NCI-H1105 treated with DMSO at 0.1 percent for 48 hours (cell line): ENCODE data around the gene WNT7A.

Experiments used
- DNase-seq: peaks from one replicate; lab custom pipeline; 2025; lab: John Stamatoyannopoulos, UW

Gene WNT7A

DNA sequence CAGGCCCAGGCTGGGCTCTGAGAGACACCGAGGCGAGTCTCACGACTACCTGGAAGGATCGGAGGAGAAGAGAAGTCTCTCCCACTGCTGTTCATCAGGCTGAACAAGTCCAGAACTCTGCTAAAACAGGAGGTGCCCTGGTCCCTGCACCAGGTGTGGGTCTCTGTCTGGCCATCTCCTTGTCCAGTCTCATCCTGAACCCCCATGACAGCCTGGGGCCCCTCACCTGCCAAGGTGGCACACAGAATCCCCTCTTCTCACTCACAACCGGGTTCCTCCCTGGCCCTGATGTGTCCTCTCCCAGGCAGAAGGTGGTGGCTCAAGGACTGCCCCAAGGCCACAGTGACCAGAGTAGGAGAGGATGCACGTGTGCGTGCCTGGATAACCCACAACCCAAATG is 34.1 kb downstream of the WNT7A start:
- DNase-seq = no peak

DNA sequence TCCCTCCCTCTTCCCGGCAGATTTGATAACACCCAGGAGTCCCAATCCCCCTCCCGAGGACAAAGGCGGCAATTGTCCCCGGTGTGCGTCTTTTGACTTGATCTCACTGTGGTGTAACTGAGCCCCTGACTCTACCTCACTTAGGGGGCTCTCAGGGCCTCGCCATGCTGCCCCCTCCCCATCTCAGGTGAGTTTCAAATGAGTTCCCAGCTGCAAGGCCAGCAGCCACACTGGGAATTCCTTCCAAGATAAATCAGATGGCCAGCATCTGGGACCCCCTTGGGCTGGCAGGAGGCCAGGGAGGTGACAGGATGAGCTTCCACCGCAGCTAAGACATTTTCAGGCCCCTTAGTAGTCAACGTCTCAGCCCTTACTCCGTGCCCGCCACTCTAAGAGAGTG is 35.0 kb downstream of the WNT7A start:
- DNase-seq = no peak

DNA sequence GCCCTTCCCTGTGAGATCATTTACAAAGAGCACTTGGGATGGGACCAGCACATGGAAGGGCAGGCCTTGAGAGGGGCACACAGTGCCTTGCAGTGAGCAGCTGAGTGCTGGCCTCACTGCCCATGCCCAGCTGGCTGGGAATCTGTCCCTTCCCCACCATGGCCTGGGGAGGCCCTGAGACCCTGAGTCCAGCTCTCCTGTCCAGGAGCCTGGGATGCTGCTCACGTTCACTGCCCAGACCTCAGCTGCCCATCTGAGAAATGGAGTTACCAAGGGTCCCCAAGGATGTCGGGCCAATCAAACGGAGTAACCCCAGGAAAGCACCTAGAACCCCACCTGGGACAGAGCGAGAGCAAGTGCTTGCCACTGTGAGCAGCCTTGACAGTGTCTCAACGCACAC is 35.6 kb downstream of the WNT7A start:
- DNase-seq = no peak

DNA sequence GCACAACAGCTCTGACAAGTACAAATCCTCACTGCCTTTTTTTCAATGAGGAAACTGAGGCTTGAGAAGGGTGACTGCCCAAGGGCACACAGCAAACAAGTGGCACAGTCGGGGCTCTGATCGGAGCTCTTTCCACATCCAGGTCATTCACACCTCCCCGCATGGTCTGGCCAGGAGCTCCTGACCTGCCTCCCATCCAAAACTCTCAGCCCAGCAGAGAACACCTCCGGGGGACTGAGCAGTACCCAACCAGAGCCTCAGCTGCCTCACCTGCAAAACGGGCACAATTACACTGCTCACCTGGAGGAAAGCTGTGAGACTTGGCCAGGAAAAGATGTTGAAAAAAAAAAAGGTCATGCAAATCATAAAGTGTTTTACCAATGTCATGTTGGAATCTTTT is 36.5 kb downstream of the WNT7A start:
- DNase-seq = no peak

DNA sequence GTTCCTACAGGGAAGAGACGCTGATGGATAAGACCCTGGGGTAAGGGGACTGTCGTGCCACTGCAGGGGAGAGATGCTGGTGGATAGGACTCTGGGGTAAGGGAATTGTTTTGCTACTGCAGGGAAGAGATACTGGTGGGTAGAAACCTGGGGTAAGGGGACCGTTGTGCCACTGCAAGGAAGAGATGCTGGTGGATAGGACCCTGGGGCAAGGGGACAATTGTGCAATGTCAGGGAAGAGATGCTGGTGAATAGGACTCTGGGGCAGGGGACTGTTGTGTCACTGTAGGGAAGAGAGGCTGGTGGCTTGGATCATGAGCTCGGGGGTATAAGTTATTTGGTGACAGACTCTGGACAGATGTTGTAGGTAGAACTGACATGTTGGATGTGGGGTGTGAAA is 37.6 kb downstream of the WNT7A start:
- no peak for DNase-seq

DNA sequence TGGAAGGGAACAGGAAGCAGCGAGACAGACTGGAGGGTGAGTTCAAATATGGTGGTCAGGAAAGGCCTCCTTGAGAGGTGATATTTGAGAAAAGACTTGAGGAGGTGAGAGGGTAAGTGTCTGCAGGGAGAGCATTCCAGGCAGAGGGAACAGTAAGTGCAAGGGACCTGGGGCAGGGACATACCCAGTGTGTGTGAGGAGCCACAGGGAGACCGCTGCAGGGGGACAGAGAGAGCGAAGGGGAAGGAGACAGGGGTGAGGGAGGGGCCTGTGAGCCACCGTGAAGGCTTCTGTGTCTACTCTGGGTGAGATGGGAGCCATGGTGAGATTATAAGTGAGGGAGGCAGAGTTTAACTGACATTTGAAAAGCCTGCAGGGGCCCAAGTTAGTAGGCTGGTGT is 38.0 kb downstream of the WNT7A start:
- DNase-seq = no peak

DNA sequence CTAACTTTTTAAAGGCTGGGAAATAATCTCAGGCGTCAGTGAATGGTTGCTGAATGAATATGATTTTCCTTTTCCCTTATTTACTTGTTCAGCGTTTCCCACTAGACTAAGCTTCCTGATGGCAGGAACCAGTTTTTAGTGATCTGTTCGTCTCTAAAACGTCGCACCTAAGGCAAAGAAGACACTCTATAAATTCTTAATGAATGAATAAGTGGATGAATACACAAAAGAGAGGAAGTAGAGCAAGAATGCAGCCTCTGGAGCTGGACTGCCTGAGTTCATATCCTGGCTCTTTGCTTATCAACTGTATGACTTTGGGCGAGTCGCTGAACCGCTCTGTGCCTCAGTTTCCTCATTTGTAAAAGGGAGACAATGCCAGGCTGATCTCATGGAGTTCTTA is 38.7 kb downstream of the WNT7A start:
- no peak for DNase-seq

DNA sequence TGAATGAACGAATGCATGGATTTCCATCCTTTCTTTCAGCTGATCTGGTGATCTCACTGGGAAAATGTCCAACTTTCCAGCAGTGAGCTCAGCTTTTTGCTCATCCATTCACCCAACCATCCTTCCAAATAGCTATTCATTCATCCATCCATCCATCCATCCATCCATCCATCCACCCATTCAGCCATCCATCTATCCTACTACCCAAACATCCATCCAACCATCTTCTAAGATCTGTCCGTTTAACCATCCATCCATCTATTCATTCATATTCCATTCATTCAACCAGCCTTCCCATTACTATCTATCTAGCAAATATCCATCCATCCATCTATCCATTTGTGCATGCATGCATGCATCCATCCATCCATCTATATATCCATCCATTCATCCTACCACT is 39.4 kb downstream of the WNT7A start:
- DNase-seq = no peak

DNA sequence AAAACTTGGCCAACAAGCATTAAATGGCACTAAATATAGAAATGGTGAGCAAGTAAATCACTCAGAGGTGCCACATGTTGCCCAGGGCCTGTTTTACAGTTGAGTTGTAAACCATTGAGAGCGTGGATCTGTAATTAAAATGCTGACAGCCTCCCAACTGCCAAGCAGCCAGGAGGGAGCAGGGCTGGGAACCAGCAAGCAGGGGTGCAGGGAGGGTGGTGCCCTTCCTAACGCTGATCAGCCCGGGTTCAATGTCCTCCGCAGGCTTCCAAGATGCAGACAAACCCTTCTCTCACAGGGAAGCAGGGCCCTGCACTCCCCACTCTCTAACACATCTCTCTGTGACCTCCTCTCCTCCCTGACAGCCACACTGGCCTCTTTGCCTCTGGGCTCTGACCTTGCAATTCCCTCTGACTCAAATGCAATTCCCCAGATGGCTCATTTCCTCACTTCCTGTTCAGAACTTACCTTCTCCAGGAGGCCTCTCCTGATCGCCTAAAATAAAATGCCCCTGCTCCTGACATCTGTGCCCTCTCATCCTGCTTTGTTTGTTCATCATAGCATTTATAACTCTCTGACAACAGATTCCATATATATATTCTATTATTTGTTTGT is 40.0 kb downstream of the WNT7A start:
- DNase-seq = no peak

DNA sequence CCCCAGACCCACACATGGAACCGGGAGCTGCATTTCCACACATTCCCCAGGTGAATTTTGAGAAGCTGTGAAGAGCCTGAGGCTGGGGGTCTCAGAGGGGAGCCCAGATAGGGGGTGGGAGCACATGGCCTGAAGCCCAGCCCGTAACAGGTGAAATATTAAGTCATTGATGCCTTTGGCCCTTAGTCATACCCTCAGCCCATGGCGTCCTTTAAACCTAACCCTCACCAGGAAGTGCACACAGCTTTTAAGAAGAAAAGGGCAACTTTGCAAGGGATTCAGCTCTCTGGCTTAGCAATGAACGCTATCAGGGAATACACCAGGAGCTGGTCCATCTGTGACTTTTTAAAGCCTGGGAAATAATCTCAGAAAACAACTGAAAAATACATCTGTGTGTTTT is 40.6 kb downstream of the WNT7A start:
- DNase-seq = no peak

DNA sequence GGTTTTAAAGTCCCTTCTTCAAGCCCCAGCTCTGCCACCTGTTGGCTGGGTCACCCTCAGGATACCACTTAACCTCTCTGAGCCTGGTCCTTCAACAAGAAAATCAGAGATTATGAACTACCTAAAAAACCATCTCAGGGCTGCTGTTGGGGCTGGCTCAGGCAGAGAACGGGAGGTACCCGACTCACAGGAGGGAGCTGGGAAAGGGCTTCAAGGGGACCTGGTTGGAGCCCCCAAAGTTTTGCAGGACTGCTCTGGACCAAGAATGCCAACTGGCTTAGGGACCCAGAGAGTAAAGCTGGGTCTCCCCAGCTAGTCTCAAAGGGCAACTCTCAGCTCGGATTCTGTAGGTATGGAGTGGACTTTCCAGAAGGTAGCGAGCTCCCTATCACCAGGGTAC is 41.5 kb downstream of the WNT7A start:
- no peak for DNase-seq

DNA sequence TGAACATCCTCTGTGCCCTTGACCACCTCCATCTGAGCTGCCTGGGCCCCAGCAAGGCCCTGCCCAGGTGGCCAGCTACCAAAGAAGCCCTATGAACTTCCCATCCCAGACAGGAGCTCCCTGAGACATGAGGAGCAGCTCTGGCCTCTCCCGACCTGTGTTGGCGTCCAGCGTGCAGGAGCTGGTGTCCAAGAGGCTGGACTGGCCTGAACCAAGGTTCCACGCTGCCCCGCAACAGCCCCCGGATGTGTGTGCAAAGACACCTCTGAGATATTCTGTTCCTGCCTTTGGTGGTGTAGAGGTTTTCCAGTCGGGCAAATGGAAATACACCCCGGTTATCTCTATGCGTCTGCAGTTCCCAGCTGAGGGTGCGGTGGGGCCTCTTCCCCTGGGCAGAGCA is 42.1 kb downstream of the WNT7A start:
- DNase-seq = no peak

DNA sequence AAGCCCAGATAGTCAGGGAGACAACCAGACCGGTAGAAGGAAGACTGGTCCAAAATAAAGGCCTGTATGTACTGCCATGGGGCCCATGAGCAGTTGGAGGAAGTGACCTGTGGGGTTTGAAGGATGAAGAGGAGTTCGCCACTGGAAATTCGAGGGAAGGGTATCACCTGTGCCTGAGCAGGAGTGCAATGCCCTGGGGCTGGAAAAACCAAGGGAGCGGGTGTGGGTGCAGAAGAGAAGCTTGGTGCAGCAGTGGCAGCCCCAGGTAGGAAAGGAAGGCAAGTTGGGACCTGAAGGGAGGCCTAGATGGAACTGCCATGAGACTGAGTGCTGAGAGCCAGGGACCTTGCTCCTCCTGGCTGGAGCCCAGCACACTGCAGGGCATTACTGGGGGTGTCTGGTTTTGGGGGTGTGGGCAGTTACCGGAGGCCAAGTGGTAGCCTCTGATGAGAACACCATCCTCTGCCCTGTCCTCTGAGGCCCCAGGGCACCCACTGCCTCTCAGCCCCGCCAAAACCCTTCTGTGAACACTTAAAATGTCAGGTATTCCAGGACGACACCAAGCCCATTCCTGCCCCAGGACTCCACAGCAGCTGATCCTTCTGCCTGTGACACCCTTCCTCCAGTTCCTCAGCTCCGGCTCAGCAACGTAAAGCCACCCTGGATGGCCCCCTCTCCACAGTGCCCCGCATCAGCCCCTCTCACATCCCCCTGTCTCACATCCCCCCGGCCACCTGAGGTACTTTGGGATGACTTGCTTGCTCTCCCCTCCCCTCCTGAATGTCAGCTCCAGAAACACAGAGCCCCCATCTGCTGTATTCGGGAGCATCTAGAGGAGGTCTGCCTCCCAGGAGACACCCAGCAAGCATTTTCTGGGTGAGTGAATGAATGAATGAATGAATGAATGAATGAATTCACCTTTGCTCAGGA is 42.9 kb downstream of the WNT7A start:
- no peak for DNase-seq

DNA sequence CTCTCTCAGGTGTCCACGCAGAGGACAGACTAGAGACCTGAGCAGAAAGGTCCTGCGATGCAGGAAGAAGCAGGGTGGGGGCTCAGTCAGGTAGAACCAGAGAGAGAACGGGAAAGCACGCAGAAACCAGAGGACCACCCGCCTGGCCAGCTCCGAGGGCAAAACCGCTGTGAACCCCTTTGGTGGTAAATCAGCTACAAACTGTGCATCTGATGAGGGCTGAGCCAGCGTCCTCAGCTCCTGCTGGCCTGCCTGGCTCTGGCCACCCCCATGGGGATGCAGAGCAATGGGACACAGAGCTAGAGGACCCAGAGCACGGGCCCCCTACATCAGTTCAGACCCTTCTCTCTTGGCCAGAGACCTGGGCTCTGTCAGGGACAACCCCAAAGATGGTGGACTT is 44.6 kb downstream of the WNT7A start:
- DNase-seq = no peak

DNA sequence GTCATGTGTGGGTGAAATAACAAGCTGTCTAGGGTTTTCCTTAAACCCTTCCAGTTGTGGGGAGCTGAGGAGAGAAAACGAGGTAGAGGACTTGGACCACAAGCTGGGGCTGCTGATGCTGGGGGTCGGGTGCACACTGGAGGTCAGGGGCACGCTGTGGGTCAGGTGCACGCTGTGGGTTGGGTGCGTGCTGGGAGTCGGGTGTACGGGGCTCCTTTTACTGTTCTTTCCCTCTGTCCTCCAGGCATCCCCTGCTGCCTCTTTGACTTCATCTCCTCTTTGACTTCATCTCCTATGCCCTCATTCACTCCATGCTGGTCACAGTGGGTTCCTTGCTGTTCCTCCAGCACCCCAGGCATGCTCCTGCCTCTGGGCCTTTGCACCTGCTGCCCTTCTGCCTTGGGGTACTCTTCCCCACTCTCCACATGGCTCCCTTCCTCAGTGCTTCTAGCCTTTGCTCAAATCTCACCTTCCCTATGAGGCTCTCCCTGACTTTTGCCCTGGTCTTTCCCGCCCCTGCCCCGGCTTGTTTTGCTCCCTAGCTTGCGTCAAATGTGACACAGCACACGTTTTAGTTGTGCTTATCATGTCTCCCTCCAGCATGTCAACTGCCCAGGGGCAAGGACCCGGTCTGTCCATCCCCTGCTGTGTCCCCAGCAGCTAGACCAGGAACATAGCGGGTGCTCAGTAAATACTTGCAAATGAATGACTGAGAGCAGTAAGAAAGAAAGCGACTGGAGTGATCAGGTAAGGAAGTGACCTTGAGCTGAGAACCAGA is 45.4 kb downstream of the WNT7A start:
- no peak for DNase-seq

DNA sequence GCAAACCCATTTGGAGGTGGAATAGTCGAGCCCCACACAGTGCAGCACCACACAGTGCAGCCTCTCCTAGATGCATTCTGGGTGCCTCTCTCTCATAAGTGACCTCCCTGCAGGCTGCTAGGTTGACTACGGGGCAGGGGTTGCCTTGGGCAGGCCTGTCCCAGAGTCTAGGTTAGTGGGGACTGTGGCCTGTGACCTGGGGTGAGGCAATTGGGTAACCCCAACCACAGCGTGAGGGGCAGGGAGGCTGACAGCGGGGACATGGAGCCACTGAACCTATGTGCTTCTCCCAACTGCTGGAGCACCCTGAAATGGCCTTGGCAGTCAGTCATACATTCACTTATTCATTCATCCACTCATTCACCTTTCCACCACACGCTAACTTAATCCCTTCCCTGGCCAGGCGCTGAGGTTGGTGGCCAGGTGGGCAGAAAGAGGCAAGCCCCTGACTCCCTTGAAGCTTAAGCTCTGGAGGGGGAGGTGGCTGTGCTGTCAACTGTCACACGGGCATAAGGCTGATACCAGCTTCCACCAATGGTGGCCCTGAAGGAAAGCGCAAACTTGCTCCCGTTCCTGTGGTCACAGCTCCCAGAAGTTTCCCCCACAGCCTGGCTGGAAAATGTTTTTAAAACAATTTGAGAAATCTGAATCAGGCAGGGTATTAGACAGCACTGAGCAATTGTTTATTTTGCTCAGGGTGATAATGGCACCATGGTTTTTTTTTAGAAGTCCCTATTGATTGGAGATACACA is 46.2 kb downstream of the WNT7A start:
- DNase-seq = no peak

DNA sequence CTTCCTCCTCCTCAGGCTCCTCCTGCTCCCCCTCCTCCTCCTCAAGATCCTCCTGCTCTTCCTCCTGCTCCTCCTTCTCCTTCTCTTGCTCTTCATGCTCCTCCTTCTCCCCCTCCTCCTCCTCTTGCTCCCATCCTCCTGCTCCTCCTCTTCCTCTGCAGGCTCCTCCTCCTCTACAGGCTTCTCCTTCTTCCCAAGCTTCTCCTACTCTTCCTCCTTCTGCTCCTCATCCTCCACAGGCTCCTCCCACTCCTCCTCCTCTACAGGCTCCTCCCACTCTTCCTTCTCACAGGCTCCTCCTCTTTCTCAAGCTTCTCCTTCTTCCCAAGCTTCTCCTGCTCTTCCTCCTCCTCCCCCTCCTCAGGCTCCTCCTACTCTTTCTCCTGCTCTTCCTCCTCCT is 47.7 kb downstream of the WNT7A start:
- no peak for DNase-seq

DNA sequence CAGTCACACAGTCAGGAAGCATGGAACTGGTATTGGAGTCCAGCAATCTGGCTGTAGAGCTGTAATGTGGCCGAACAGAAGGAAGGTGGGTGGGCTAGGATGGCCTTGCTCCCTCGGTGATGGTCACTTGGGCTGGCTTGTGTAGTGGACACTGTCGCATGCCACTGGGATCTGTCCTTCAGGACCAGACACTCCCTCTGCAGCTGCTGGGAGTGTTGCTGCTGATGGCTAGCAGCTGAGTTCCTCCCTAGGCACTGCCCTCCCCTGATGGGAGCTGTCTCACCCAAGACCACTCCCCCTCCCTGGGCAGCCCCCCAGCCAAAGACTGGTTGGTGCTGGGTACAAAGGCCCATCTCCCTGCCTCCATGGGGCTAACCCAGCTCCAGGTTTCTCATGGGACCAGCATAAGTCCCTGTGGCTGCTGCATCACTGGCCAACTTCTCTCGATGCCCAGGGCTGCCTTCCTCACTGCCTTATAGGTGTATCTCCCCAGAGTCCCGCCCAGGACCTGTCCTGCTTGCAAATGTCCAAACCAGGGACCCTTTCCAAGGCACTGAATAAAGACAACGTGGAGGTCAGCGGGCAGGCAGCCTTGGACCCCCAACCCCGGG is 48.4 kb downstream of the WNT7A start:
- no peak for DNase-seq

DNA sequence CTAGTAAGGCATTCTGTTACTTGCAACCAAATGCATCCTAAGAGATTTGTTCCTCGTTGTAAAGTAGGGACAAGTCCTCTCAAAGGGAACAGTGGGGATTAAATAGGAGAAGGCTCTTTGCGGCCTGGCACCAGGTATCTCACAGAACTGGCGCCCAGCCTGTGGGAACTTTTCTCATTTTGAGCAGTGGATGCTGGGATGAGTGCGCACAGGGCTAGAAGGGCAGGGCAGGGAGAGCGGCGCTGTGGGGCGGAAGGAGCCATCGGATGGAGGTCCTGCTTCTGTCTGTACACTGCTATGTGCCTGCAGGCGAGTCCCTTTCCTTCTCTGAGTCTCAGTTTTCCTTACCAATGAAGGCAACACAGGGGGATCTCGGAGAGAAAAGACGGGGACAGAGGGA is 50.6 kb downstream of the WNT7A start:
- no peak for DNase-seq

DNA sequence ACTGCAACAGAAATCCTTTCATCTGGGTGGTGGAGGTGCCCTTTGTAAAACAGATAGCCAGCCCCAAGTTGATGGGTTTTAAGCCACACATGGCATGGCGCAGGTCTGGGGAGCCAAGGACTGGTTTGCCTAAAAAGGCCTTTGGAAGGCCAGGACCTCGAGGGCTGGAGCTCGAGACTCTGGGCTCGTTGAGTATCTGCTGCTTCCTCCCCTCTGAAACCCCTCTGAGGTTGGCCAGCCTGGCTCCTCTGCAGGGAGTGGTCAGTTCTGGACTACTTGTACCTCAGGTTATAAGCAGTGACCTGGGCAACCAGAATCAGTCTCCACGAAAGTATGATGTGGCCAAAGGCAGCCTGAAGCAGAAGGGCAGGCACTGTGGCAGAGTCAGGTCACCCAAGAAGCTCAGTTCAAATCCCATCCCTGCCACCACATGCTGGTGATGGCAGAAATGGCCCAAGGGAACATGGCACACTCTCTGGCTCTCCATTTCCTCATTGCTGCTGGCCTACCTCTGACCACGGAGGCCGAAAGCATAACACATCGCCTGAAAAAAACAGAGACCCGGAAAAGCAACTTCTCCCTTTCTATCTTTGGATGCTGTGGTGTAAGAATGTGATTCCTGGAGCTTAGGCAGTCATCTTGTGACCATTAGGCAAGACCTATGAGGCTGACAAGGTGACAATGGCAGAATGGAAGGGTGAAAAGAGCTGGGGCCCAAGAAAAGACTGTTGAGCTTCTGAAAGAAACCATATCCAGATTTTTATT is 51.2 kb downstream of the WNT7A start:
- DNase-seq = no peak

DNA sequence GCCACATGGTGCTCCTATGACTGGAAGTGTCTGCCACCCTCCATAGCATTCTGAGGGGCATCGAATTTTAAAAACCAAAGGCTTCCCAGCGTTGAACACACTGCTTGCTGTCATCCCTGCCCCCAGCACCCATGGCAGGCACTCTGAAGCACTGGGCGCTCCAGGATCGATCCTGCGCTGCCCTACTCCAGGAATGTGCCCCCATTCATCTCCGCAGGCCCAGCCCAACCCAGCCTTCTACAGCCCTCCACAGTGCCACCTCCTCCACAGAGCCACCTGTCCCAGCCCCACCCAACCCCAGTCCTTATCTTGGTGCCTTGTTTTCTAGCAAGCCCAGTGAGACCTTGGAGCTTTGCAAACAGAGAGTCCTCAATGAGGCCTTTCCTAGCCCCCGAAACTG is 52.2 kb downstream of the WNT7A start:
- no peak for DNase-seq
